HG02571 (cell line): ENCODE data around the gene ZIC5.
"Not testable (repeated sequence)": the region's sequence is repeated elsewhere in the genome, so short reads cannot be mapped to it uniquely, and the experiment has no call there.

ENCODE experiments used
- ATAC-seq: cut with Tn5 transposase; IDR thresholded peaks from one replicate; pipeline ENCODE4 v1.9.1; 2021; ENCODE audit warnings: mild to moderate bottlenecking, moderate library complexity; ENCODE audit not compliant: unreplicated experiment

ZIC5 gene

GRCh38 chr13:99961636-99962035 is 9.9 kb downstream of the ZIC5 start:
- ATAC-seq: no peak

GRCh38 chr13:99960663-99961311 is 10.8 kb downstream of the ZIC5 start:
- ATAC-seq: no peak

DNA sequence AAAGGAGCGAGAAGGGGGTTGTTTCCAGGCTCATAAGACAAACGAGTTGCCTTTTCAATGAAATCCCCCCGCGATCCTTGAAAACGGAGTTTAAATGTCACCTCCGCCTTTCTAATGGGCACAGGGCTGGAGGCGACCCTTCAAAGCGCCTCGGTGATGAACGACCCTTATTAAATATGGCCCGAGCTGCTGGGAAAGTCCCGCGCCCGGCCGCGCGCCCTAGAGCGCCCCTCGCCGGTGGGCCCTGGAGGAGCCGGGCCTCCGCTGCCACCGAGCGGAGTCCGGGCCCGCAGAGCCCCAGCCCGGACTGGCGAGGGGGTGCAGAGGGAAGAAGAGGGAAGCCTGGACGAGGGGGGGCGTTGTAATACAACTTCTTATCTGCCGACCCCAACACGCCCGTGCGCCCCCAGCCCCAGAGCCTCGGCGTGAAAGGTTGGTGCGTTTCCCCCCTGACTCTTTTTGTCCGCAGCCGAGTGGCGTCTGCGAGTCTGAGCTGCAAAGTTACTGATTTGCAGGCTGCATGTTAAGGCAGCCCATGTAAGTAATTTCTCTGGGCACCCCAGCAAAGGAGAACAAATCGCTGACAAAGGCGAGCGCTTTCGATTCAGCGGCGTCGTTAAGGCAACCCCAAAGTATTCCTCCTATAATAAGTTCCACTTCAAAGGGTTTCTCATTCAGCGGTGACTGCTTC is 11.9 kb downstream of the ZIC5 start:
- ATAC-seq: no peak

DNA sequence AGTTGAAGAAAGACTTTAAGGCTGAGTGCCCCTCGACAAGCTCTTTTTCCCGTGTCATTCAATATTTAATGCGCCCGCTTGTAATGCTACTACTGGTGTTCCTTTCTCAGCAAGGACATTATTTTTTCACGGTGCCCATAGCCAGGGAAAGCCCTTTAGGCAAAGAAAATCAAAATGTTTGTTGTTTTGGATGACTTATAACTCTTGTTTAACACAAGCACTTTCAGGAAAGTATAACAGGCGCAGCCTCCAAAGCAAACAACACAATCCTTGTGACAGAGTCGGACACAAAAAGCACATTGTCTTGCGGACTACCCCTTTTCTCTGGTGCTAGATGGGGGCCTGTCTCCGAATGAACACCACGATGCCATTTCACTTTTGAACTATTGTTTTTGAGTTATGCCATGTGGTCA is 12.4 kb downstream of the ZIC5 start:
- no peak for ATAC-seq

DNA sequence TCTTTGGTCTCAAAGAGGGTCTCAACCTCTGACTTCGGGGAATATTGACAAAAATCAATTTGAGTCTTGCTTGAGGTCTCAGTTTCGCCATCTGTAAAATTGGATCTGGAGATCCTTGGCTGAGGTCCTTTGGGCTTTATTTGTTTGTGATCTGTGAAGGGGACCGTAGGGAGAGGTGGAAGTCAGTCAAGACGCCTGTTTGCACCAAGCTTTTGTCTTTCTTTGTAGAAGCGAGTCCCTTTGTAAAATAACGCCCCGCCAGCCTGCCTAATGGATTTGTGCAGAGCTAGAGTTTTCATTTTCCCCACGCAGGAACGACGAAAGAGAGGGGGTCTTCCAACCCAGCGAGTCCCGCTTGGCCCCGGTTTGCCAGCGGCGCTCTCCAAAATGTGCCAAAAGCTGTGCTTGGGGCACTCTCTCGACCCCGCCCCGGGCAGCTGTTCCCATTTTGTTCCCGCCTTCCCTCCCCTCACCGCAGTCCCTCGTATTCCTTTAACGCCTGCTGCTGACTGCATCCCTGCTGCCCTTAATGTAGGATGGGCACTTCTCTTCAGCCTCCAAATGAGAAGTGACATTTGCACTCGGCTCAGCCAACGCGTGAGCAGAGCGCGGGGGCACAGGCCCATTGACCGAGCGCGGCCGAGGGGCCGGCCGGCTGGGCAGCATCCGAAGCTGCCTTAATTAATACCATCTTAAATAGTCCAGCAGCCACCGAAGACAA is 13.0 kb downstream of the ZIC5 start:
- ATAC-seq: no peak

DNA sequence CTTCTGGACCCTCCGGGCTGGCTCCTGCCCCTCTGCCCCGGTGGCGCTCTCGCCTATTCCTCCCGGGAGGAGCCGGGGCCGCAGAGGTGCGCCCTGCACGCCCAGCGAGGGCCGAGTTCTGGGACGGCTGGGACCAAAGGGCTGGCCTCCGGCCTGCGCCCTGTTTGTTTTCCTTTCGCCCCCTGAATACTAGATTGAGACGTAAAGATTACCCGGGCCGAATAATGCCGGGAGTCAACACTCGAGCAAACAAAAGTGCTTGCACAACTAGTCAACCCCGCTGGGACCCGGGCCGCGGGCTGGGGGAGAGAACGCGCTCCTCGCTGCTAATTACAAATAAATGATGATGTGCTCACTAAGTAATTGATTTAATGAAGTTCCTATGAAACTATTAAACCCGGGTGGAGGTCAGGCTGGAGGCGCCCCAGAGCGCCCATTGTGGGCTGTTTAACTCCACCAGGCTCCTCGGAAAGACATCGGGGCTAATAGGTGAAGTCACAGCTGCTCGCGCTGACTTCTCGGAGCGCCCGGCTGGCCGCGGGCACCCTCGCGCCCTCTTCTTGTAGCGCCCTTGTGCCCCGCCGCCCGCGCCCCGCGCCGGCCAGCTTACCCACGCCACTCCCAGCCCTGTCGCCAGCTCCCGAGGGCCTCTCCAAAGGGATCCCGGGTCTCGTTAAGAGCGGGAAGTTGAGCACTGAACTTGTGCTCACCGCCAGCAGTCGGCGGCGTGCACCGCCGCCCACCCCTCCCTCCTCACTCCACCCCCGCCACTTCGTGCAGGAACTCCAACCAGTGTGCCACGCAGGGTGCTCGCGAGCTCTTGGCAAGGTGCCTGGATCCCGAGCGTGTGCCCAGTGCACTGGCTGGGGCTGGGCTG is 14.9 kb downstream of the ZIC5 start:
- no peak for ATAC-seq

GRCh38 chr13:99955747-99956472 is 15.7 kb downstream of the ZIC5 start:
- no peak for ATAC-seq

DNA sequence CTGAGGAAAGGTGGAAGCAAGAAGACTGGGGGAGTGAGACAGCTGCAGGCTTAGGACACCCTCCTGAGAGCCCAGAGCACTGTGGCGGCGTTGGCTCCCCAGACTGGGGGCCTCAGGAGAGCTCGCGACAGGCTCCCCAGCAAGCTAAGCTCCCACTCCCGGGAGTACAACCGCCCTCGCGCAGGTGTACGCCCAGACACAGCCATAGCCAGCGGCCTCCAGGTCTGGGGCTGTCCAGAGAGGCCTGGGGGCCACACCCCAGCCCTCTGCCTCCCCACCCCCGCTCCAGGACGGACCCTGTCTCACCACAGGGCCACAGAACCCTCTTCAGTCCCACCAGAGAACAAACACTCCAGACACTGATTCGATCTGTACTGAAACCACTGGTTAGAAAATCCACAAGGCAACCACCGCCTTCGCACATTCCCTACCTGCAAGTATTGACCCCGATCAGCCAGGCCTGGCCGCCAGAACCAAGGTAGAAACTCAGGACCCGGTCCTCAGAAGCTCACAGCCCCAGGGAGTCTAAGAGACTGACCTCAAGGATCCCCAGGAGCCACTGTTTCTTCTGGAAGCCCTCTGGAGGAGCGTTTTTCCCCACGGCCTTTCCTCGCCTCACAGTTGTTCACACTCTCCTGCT is 16.3 kb downstream of the ZIC5 start:
- ATAC-seq: no peak

DNA sequence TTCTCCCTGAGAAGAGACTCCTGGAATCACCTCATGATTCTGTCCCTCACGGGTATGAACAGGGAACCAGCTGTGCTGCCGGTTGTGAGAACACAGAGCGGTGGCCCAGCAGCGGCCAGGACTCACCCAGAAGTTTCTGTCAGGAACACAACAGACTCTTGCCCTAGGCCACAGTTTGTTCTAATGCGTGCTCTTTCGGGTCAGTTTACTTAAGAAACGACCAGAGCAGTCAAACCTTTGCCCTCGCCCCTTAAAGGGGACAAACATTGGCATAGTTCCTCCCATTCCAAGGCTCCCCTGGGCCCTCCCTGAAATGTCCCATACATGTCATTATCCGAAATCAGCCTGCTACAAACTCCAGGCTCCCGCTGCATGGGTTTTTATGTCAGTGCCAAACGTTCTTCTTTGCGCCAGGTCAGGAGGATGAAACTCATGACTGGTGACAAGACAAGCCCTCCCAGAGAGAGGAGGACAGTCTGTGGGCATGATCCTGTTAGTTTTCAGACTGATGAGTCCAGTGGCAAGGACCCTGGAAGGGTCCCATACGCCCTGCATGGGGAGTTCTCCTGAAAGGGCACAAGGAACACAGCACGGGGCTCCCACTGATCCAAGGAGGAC is 18.3 kb downstream of the ZIC5 start:
- ATAC-seq: no peak

DNA sequence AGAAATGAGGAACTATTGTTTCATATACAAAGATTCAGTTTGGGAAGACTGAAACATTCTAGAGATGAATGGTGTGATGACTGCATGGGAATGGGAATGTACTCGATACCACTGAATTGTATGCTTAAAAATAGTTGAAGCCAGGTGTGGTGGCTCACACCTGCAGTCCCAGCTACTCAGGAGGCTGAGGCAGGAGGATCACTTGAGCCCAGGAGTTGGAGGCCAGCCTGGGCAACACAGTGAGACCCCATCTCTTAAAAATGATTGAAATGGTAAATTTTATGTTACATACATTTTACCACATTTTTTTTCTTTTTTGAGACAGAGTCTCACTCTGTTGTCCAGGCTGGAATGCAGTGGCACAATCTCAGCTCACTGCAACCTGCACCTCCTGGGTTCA is 19.9 kb downstream of the ZIC5 start:
- ATAC-seq: not testable (repeated sequence)

DNA sequence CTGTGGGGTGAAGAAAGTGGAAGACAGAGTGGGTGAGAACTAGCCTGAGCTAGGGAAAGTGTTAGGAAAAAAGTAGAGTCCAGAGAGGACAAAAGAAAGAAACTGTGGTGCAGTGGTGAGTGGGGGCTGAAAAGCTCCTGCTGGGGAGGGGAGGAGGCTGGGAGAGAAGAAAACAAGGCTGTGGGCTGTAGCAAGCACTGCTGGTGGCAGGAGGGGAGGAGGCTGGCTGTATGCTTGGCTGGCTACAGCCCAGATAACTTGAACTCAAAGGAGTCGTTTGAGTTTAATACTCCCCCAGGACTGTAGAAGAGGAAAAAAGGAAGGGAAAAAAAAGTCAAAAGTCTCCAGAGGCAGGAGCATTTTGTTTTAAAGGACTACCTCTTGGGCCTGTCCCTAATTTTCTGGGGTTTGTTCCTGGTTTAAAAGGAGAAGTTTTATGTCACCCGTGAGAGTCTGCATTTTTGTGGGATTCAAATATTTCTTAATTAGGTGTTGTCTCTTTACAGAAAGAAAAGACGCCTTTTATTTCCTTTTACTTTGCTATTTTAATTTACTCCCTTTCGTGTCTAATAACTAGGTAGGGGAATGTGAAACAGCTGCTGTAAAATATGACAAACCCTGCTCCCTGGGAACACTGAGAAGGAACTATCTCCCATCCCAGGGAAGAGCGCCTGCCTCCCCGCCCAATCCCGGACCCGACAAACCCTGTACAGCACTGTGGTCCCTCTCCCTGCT is 21.7 kb downstream of the ZIC5 start:
- ATAC-seq: no peak

DNA sequence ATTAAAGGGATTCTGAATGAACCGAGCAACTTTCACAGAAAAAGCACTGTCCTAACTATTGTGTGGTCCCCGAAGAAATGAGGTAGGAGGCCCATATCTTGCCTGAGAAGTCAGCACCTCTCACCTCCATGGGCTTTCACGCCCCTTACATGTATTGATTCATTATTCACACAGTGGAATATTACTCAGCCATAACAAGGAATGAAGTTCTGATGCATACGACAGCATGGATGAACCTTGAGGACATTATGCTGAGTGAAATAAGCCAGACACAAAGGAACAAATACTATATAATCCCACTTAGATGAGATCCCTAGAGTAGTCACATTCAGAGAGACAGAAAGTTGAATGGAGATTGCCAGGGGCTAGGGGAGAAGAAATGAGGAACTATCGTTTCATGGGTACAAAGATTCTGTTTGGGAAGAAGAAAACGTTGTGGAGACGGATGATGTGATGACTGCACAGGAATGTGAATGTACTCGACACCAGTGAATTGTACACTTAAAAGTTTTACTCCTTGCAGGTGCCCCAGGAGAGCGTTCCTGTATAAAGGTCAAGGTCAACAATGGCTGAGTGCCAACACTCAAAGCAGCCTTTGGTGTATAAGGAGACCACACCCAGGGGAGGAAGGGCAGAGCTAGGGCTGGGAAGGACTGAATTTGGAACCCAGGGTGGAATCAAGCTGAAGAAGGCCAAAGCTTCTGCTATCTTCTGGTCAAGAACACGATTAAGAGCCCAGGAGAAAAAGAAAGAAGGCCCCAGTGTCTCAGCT is 22.5 kb downstream of the ZIC5 start:
- no peak for ATAC-seq

- no peak for ATAC-seq
Measured at GRCh38 chr13:99948411-99948810, 23.2 kb downstream of the ZIC5 start.

DNA sequence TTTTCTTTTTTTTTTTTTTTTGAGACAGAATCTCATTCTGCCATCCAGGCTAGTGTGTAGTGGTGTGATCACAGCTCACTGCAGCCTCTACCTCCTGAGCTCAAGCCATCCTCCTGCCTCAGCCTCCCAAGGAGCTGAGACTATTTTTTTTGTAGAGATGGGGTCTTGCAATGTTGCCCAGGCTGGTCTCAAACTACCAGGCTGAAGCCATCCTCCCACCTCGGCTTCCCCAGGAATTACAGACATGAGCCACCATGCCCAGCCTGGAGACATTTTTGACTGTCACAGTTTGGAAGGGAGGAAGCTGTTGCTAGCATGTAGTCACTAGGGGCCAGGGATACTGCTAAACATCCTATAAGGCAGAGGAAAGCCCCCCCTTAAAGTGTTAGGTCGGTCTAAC is 23.9 kb downstream of the ZIC5 start:
- ATAC-seq: no peak

GRCh38 chr13:99945515-99945914 is 26.1 kb downstream of the ZIC5 start:
- ATAC-seq: not testable (repeated sequence)

GRCh38 chr13:99944606-99945005 is 27.0 kb downstream of the ZIC5 start:
- ATAC-seq: no peak

- no peak for ATAC-seq
Measured at GRCh38 chr13:99944102-99944501, 27.5 kb downstream of the ZIC5 start.

DNA sequence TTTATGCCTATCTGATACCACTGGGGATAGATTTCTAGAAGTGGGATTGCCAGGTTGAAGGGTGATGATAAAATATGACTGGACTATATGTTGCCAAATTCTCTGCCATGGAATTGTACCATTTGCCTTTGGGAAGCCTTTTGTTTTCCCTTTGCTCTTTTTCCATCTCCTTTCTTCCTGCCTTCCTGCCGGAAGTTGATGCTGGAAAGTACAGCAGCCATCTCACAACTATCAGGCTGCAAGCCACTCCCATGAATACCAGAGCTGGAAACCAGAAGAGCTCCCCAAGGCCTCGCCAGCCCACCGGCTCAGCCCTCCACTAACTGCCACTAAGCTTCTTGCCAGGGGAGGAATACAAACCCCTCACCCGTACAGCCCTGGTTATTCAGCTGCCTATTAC is 29.7 kb downstream of the ZIC5 start:
- no peak for ATAC-seq
